Measurements from ENCODE around the gene SETD3. TPM values are rescaled to one million over a fixed set of nuclear protein-coding genes. Genes with fewer than 3 reads are reported as not detected.

The SETD3 gene
- total RNA-seq, 1 donor from 2014 or later, result 54.2 TPM

- Mint-ChIP-seq H3K4me1 (ENCODE audit: low read depth) (peaks cover 29% of the 10 kb centered on the region), H3K27ac (ENCODE audit: unreplicated experiment) (no peak overlapping the region), H3K4me3 (ENCODE audit: unreplicated experiment) (no peak overlapping the region), H3K9me3 (ENCODE audit: low read depth) (peaks cover 11% of the 10 kb centered on the region), H3K36me3 (ENCODE audit: low read depth) (no peaks in the 10 kb centered on the region), H3K27me3 (ENCODE audit: low read depth) (no peaks in the 10 kb centered on the region)
- no peak for DNase-seq (ENCODE audit: low spot score)
- TF ChIP-seq CTCF (IDR thresholded peaks at IDR 0.05), result no peak
These were observed 99.0 kb downstream of the SETD3 start for GRCh38 chr14:99381688-99382060.

- Mint-ChIP-seq H3K4me3 (ENCODE audit: unreplicated experiment) (no peak overlapping the region), H3K9me3 (ENCODE audit: low read depth) (peaks cover 11% of the 10 kb centered on the region), H3K27ac (ENCODE audit: unreplicated experiment) (no peak overlapping the region), H3K27me3 (ENCODE audit: low read depth) (no peaks in the 10 kb centered on the region), H3K4me1 (ENCODE audit: low read depth) (peaks cover 29% of the 10 kb centered on the region), H3K36me3 (ENCODE audit: low read depth) (no peaks in the 10 kb centered on the region)
- TF ChIP-seq CTCF (IDR thresholded peaks at IDR 0.05), result no peak
- no peak for DNase-seq (ENCODE audit: low spot score)
These were observed 99.5 kb downstream of the SETD3 start for GRCh38 chr14:99380991-99381687.

GRCh38 chr14:99380402-99380801 lies 100.3 kb downstream of the SETD3 start:
- TF ChIP-seq CTCF (IDR thresholded peaks at IDR 0.05), result no peak
- Mint-ChIP-seq H3K27me3 (ENCODE audit: low read depth) (no peaks in the 10 kb centered on the region), H3K4me3 (ENCODE audit: unreplicated experiment) (no peak overlapping the region), H3K9me3 (ENCODE audit: low read depth) (peaks cover 4% of the 10 kb centered on the region), H3K27ac (ENCODE audit: unreplicated experiment) (no peak overlapping the region), H3K4me1 (ENCODE audit: low read depth) (peaks cover 29% of the 10 kb centered on the region), H3K36me3 (ENCODE audit: low read depth) (no peaks in the 10 kb centered on the region)
- no peak for DNase-seq (ENCODE audit: low spot score)

- no peak overlapping the region for H3K4me3 Mint-ChIP-seq (ENCODE audit: unreplicated experiment)
- H3K27ac Mint-ChIP-seq (ENCODE audit: unreplicated experiment), result no peak overlapping the region
- H3K27me3 Mint-ChIP-seq (ENCODE audit: low read depth), result peaks cover under 1% of the 10 kb centered on the region
- H3K36me3 Mint-ChIP-seq (ENCODE audit: low read depth), result peaks cover 1% of the 10 kb centered on the region
- peaks cover 28% of the 10 kb centered on the region for H3K4me1 Mint-ChIP-seq (ENCODE audit: low read depth)
- no peak for TF ChIP-seq CTCF (IDR thresholded peaks at IDR 0.05)
- no peak for DNase-seq (ENCODE audit: low spot score)
- no peaks in the 10 kb centered on the region for H3K9me3 Mint-ChIP-seq (ENCODE audit: low read depth)
These were observed 101.9 kb downstream of the SETD3 start for GRCh38 chr14:99378782-99379214.

GRCh38 chr14:99377951-99378350 lies 102.7 kb downstream of the SETD3 start:
- Mint-ChIP-seq H3K9me3 (ENCODE audit: low read depth) (peaks cover under 1% of the 10 kb centered on the region), H3K4me3 (ENCODE audit: unreplicated experiment) (no peak overlapping the region), H3K27ac (ENCODE audit: unreplicated experiment) (no peak overlapping the region), H3K27me3 (ENCODE audit: low read depth) (peaks cover 5% of the 10 kb centered on the region), H3K36me3 (ENCODE audit: low read depth) (peaks cover 2% of the 10 kb centered on the region), H3K4me1 (ENCODE audit: low read depth) (peaks cover 19% of the 10 kb centered on the region)
- no peak for DNase-seq (ENCODE audit: low spot score)
- no peak for TF ChIP-seq CTCF (IDR thresholded peaks at IDR 0.05)

Measured in chondrocyte (in vitro differentiated cells).